ENCODE data around the gene BAIAP2.

Gene BAIAP2

DNA sequence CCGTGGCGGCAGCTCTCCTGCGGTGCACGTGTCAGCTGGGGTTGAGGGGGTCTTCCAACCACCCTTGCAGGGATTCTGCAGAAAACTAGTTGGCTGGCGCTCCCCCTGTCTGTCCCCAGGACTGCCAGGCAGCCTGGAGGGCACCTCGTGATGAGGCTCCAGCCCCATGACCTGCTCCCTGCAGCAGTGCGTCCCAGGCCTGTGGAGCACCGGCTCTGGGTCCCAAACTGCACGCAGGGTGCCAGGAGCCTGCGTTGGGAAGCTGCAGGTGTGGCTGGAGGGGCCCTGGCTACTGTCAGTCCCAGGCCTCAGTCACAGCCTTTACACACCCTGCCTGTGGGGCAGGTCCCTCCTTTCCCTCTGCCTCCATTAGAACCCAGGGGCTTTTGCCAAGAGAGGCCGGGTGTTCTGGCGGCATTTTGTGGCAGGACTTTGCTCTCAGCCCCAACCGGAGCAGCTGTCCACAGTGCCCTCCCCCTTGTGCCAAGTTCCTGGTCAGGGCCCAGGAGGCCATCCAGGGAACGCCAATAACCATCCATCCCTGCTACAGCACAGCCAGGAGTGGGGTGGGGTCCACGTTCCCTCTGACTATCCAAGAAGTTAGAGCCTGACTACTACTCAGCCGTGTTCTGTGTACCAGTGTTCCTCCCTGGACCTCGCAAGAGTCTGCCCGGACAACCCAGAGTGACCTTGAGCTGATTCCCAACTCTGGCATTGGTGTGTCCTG is 34.2 kb upstream of the BAIAP2 start:
- TF ChIP-seq REST (IDR thresholded peaks at IDR 0.05; ENCODE audit: insufficient read depth in 1 of 2, low read depth in 2 of 2, low read length in 2 of 2), result no peak
- TF ChIP-seq POLR2AphosphoS5 (IDR thresholded peaks at IDR 0.05; ENCODE audit: low read depth, low read length), result no peak

GRCh38 chr17:81002013-81002384 is 33.0 kb upstream of the BAIAP2 start:
- TF ChIP-seq REST (IDR thresholded peaks at IDR 0.05; ENCODE audit: insufficient read depth in 1 of 2, low read depth in 2 of 2, low read length in 2 of 2), result no peak
- no peak for TF ChIP-seq POLR2AphosphoS5 (IDR thresholded peaks at IDR 0.05; ENCODE audit: low read depth, low read length)
- no peak for TF ChIP-seq FOXP2 (optimal IDR thresholded peaks at IDR 0.05; ENCODE audit: borderline replicate concordance, extremely low read depth, extremely low read length, insufficient read depth)
- TF ChIP-seq SIN3A (IDR thresholded peaks at IDR 0.05; ENCODE audit: borderline replicate concordance, insufficient read depth, low read length), result no peak
- no peak for TF ChIP-seq TAF1 (IDR thresholded peaks at IDR 0.05; ENCODE audit: borderline replicate concordance, insufficient read depth, low read length)

DNA sequence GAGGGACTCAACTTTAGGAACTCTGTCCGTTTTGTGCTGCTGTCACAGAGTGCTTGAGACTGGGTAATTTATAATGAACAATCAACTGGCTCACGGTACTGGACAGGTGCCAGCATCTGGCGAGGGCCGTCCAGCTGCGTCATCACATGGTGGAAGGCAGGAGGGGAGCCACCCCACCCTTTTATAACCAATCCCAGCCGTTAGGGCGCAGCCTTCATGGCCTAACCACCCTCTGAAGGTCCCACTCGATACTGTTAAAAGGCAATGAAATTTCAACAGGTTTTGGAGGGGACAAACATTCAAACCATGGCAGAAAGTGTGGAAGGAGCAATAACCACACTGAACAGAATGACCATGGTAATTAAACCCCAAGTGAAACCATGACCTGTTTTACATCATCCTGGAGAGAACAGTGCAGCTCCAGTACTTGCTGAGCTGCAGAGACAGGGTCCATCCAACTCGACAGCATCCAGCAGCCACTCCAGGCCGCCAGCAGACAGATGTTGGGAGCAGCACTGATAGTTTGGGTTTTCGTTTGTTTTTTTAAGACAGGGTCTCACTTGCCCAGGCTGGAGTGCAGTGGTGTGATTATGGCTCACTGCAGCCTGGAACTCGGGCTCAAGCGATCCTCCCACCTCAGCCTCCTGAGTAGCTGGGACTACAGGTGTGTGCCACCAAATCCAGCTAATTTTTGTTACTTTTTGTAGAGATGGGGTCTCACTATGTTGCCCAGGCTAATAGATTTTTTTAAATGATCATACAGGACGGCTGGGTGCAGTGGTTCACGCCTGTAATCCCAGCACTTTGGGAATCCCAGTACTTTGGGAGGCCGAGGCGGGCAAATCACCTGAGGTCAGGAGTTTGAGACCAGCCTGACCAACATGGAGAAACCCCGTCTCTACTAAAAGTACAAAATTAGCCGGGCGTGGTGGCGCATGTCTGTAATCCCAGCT is 32.3 kb upstream of the BAIAP2 start:
- TF ChIP-seq SIN3A (IDR thresholded peaks at IDR 0.05; ENCODE audit: borderline replicate concordance, insufficient read depth, low read length), result no peak
- TF ChIP-seq POLR2AphosphoS5 (IDR thresholded peaks at IDR 0.05; ENCODE audit: low read depth, low read length), result no peak

- no peak for TF ChIP-seq TAF1 (IDR thresholded peaks at IDR 0.05; ENCODE audit: borderline replicate concordance, insufficient read depth, low read length)
- TF ChIP-seq SIN3A (IDR thresholded peaks at IDR 0.05; ENCODE audit: borderline replicate concordance, insufficient read depth, low read length), result no peak
- no peak for TF ChIP-seq FOXP2 (optimal IDR thresholded peaks at IDR 0.05; ENCODE audit: borderline replicate concordance, extremely low read depth, extremely low read length, insufficient read depth)
- TF ChIP-seq POLR2AphosphoS5 (IDR thresholded peaks at IDR 0.05; ENCODE audit: low read depth, low read length), result no peak
- TF ChIP-seq REST (IDR thresholded peaks at IDR 0.05; ENCODE audit: insufficient read depth in 1 of 2, low read depth in 2 of 2, low read length in 2 of 2), result no peak
Measured at GRCh38 chr17:81003711-81004475, 31.1 kb upstream of the BAIAP2 start.

GRCh38 chr17:81006891-81007290 is 28.1 kb upstream of the BAIAP2 start:
- TF ChIP-seq SIN3A (IDR thresholded peaks at IDR 0.05; ENCODE audit: borderline replicate concordance, insufficient read depth, low read length), result no peak
- no peak for TF ChIP-seq POLR2AphosphoS5 (IDR thresholded peaks at IDR 0.05; ENCODE audit: low read depth, low read length)
- no peak for TF ChIP-seq FOXP2 (optimal IDR thresholded peaks at IDR 0.05; ENCODE audit: borderline replicate concordance, extremely low read depth, extremely low read length, insufficient read depth)
- TF ChIP-seq TAF1 (IDR thresholded peaks at IDR 0.05; ENCODE audit: borderline replicate concordance, insufficient read depth, low read length), result no peak
- TF ChIP-seq REST (IDR thresholded peaks at IDR 0.05; ENCODE audit: insufficient read depth in 1 of 2, low read depth in 2 of 2, low read length in 2 of 2), result no peak

Measured in PFSK-1 (cell line).